AG10803 (cell line): Measurements from ENCODE around the gene TSPYL2.

ENCODE experiments used
- DNase-seq: peaks from one replicate; pipeline ENCODE4 v3.0.0; 2010; ENCODE audit warnings: low read depth
- H3K4me3 ChIP-seq: 2 replicates; pipeline ENCODE4 v1.5.1; 2011; ENCODE audit warnings: mild to moderate bottlenecking, low read length, control low read depth
- TF ChIP-seq, protein P1 (sequence below): conservative IDR thresholded peaks from 2 replicates; pipeline ENCODE4 v1.5.1; 2011; ENCODE audit warnings: mild to moderate bottlenecking, low read length, control low read depth, inconsistent platforms

Gene TSPYL2

DNA sequence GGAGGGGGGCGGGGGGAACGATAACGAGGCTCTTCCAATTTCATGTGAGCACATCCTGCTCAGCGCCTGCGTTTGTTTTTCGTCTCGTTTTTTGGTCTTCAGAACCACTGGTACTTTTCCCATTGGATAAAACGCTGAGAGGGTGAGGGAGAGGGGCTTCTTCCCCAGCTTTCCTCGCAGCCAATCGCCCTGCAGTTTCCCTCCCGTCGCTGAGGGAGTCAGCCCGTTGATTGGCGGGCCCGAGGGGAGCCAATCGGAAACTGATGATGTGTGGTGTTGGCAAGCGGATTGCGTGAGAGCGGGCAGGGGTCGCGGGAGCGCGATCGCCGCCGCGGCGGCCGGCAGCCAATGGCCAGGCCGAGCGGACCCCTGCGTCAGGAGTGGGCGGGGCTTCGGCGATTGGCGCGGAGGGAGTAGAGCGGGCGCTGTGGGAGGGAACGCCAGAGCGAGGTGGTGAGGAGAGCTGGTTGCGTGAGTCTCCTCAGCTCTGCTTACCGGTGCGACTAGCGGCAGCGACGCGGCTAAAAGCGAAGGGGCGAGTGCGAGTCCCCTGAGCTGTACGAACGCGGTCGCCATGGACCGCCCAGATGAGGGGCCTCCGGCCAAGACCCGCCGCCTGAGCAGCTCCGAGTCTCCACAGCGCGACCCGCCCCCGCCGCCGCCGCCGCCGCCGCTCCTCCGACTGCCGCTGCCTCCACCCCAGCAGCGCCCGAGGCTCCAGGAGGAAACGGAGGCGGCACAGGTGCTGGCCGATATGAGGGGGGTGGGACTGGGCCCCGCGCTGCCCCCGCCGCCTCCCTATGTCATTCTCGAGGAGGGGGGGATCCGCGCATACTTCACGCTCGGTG lies at the start of gene TSPYL2:
Gene TSPYL2, plus strand, starts transcription at position 443 of the 848 bp plus-strand sequence. Its CDS starts 132 bp downstream, at position 575.
- peak within 1 kb of the TSS; percentile 70 for H3K4me3 ChIP-seq
- DNase-seq = peak; percentile 98
- TF ChIP-seq, protein P1, sequence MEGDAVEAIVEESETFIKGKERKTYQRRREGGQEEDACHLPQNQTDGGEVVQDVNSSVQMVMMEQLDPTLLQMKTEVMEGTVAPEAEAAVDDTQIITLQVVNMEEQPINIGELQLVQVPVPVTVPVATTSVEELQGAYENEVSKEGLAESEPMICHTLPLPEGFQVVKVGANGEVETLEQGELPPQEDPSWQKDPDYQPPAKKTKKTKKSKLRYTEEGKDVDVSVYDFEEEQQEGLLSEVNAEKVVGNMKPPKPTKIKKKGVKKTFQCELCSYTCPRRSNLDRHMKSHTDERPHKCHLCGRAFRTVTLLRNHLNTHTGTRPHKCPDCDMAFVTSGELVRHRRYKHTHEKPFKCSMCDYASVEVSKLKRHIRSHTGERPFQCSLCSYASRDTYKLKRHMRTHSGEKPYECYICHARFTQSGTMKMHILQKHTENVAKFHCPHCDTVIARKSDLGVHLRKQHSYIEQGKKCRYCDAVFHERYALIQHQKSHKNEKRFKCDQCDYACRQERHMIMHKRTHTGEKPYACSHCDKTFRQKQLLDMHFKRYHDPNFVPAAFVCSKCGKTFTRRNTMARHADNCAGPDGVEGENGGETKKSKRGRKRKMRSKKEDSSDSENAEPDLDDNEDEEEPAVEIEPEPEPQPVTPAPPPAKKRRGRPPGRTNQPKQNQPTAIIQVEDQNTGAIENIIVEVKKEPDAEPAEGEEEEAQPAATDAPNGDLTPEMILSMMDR = no peak

DNA sequence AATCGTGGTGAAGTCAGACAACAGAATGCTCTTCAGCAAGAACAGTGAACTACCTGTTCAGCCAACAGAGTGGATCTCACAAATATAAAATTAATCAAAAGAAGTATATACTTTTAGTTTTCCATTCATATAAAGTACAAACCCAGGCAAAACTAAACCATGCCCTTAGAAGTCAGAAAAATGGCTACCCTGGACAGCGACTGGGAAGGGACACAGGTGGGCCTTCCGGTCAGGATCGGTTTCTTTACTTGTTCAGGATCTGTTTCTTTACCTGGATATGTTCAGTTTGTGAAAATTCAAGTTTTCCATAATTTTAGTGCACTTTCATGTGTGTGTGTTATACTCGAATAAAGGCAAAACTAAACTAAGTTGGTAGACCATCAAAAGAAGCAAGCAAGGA lies 46.0 kb upstream of the TSPYL2 start:
- H3K4me3 ChIP-seq = no peak overlapping the region
- TF ChIP-seq, protein P1 = no peak

GRCh38 chrX:53039236-53039635 lies 42.9 kb upstream of the TSPYL2 start:
- no peak overlapping the region for H3K4me3 ChIP-seq
- TF ChIP-seq, protein P1 = no peak
- no peak for DNase-seq

More for the DNA sequence above, 46.0 kb upstream of the TSPYL2 start:
- no peak for DNase-seq

GRCh38 chrX:53044995-53045394 lies 37.2 kb upstream of the TSPYL2 start:
- no peak for DNase-seq
- no peak overlapping the region for H3K4me3 ChIP-seq
- TF ChIP-seq, protein P1 = no peak

DNA sequence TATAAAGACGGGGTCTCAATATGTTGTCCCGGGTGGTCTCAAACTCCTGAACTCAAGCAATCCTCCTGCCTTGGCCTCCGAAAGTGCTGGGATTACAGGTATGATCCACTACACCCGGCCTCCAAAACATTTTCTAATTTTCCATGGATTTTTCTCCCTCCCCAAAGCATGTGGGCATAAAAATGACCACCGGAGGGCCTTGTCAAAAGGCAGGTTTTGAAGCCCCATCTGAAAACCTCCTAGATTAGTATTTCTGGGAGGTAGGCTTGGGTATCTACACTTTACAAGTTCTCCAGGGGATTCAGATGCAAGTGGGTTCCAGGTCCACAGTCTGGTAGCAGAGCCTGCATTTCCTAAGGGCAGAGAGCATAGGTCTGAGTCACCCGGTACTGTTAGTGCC lies 34.9 kb upstream of the TSPYL2 start:
- DNase-seq = no peak
- no peak overlapping the region for H3K4me3 ChIP-seq
- TF ChIP-seq, protein P1 = peak; percentile 48

GRCh38 chrX:53048169-53049126 lies 33.7 kb upstream of the TSPYL2 start, which contains the start of gene GPR173:
GPR173 (plus strand) TSS chrX:53048789; CDS start chrX:53076622, 27,833 bp downstream.
- TF ChIP-seq, protein P1 = no peak
- peak; percentile 74 for DNase-seq
- peak within 1 kb of the TSS; percentile 67 for H3K4me3 ChIP-seq
